ENCODE measurements around the gene GNAI2.

GRCh38 chr3:50227390-50228183, 8.4 kb upstream of the GNAI2 start:
- TF ChIP-seq POLR2AphosphoS5 (IDR thresholded peaks at IDR 0.05) (peak; percentile 22 to 85 (median 52)), EP300 (IDR thresholded peaks at IDR 0.05) (no peak)

Measured in stomach (tissue), 4 donors.